HepG2 (cell line): Measurements from ENCODE around the gene ARL11. TPM values are rescaled to one million over a fixed set of nuclear protein-coding genes. Genes with fewer than 3 reads are reported as not detected.

ENCODE experiments used
- ATAC-seq: fragments of 200-7000 bp; cut with Tn5 transposase; 3 replicates; pipeline ENCODE4 v1.9.1; 2020; ENCODE audit warnings: mild to moderate bottlenecking, moderate library complexity
- BruUV-seq: library from RNA; stranded (reverse); fragments of 400-500 nt; replicated peaks from 2 replicates; lab custom pipeline; 2021; lab: Mats Ljungman, UMichigan
- CTCF ChIA-PET: fragments of 300-600 bp; formaldehyde crosslinking; extraction: SDS; loops from one replicate; lab custom pipeline; 2021; ENCODE audit warnings: low total read pairs, inconsistent platforms, low intra/inter-chr PET ratio; lab: Yijun Ruan, JAX
- POLR2A ChIA-PET: fragments of 350-600 bp; sonication (Branson Sonifier 250); formaldehyde crosslinking; loops from one replicate; lab custom pipeline; 2020; ENCODE audit warnings: antibody characterized with exemption, inconsistent platforms; lab: Yijun Ruan, JAX
- DNase-seq: peaks from one replicate; pipeline ENCODE4 v3.0.0-alpha.2; 2015; ENCODE audit warnings: low spot score
- FAIRE-seq: peaks from 3 replicates; lab custom pipeline; 2011; peaks lifted over from hg19 to GRCh38; lab: Jason Lieb, UNC
- H2AFZ ChIP-seq: one replicate; pipeline ENCODE4 v1.6.1; 2011; ENCODE audit warnings: low read length, inconsistent platforms
- H3K27ac ChIP-seq: fragments of 300-600 bp; 3 replicates; pipeline ENCODE4 v1.8.0; 2011; ENCODE audit warnings: mixed run types, mild to moderate bottlenecking, mixed read lengths, low read length, inconsistent platforms; ENCODE audit not compliant: insufficient read depth; ENCODE audit errors: extremely low read length
- H3K27me3 ChIP-seq, 2 experiments: fragments of 200-600 bp in 1 of 2; 2 replicates in 1 of 2; 3 replicates in 1 of 2; pipeline versions ENCODE4 v1.6.0 to v1.8.0; 2011; ENCODE audit warnings: low read length in 2 of 2, mild to moderate bottlenecking in 2 of 2, moderate library complexity in 2 of 2, inconsistent platforms in 1 of 2; ENCODE audit not compliant: insufficient read depth in 2 of 2, control insufficient read depth in 1 of 2
- H3K36me3 ChIP-seq, 2 experiments: fragments of 200-600 bp in 1 of 2; replicated peaks in 1 of 2; 2 replicates in 1 of 2; 3 replicates in 1 of 2; pipeline versions ENCODE4 v1.5.1 to v1.8.0; 2011; ENCODE audit warnings: low read length in 2 of 2, inconsistent platforms in 1 of 2; ENCODE audit not compliant: insufficient read depth in 2 of 2, control insufficient read depth in 1 of 2
- H3K4me1 ChIP-seq: 2 replicates; pipeline ENCODE4 v1.5.1; 2012; ENCODE audit warnings: low read length, inconsistent platforms; ENCODE audit not compliant: insufficient read depth
- H3K4me2 ChIP-seq: 2 replicates; pipeline ENCODE4 v1.6.0; 2011; ENCODE audit warnings: low read depth, low read length, inconsistent platforms
- H3K4me3 ChIP-seq, 3 experiments: fragments of 200-600 bp in 1 of 3; sonication (generic), shearing (Covaris generic) in 1 of 3; replicated peaks in 1 of 3; 2 replicates each; pipeline ENCODE4 v1.5.1; 2011 to 2016; ENCODE audit warnings: low read length in 3 of 3, inconsistent platforms in 2 of 3, low read depth in 2 of 3, mild to moderate bottlenecking in 2 of 3, control low read depth in 1 of 3, mixed read lengths in 1 of 3; ENCODE audit not compliant: insufficient read depth in 1 of 3
- H3K79me2 ChIP-seq: one replicate; pipeline ENCODE4 v1.6.1; 2011; ENCODE audit warnings: low read length, inconsistent platforms; ENCODE audit not compliant: insufficient read depth
- H3K9ac ChIP-seq: 2 replicates; pipeline ENCODE4 v1.6.0; 2011; ENCODE audit warnings: mild to moderate bottlenecking, low read depth, low read length, inconsistent platforms; ENCODE audit not compliant: insufficient read depth
- H3K9me3 ChIP-seq: 2 replicates; pipeline ENCODE4 v1.5.1; 2012; ENCODE audit warnings: mild to moderate bottlenecking, low read length
- H4K20me1 ChIP-seq: 2 replicates; pipeline ENCODE4 v1.6.0; 2011; ENCODE audit warnings: inconsistent platforms, mild to moderate bottlenecking, low read length, moderate library complexity; ENCODE audit not compliant: insufficient read depth
- BCL6 ChIP-seq: IDR thresholded peaks from 2 replicates; pipeline ENCODE4 v1.6.1; 2016; ENCODE audit warnings: missing genetic modification reagents, missing compliant biosample characterization
- FOSL2 ChIP-seq: sonication (generic); formaldehyde crosslinking; IDR thresholded peaks from 2 replicates; pipeline ENCODE4 v1.4.0; 2020; ENCODE audit warnings: missing genetic modification reagents
- GATAD2A ChIP-seq: IDR thresholded peaks from 2 replicates; pipeline ENCODE4 v1.6.1; 2016
- RAD21 ChIP-seq: fragments of 450-650 bp; formaldehyde crosslinking; IDR thresholded peaks from 2 replicates; pipeline ENCODE4 v1.5.0; 2020; ENCODE audit warnings: mild to moderate bottlenecking
- SMC3 ChIP-seq: IDR thresholded peaks from 2 replicates; pipeline ENCODE4 v1.6.1; 2011; ENCODE audit warnings: low read length, improper control_type of control experiment
- STAG1 ChIP-seq: sonication (generic); formaldehyde crosslinking; IDR thresholded peaks from 2 replicates; pipeline ENCODE4 v1.4.0; 2020; ENCODE audit warnings: missing genetic modification reagents
- TEAD3 ChIP-seq: optimal IDR thresholded peaks from 2 replicates; pipeline ENCODE3; 2016; ENCODE audit warnings: borderline replicate concordance
- ZBTB42 ChIP-seq: sonication (generic); formaldehyde crosslinking; IDR thresholded peaks from 2 replicates; pipeline ENCODE4 v1.5.0; 2020; ENCODE audit warnings: mild to moderate bottlenecking, missing genetic modification reagents
- ZFX ChIP-seq: sonication (generic); formaldehyde crosslinking; IDR thresholded peaks from 2 replicates; pipeline ENCODE4 v1.4.0; 2020; ENCODE audit warnings: mild to moderate bottlenecking, low read depth, missing genetic modification reagents, moderate library complexity
- WGBS: methylation state at CpG from one replicate; pipeline ENCODE4 v1.1.6; 2017; ENCODE audit warnings: low lambda C conversion rate; 5-methylcytosine and 5-hydroxymethylcytosine counted together
- in situ Hi-C: cut with HindIII; loops from 2 replicates; pipeline ENCODE4 v1.10.0; 2017; ENCODE audit warnings: low pct_unique_long_range_greater_than_20kb; ENCODE audit not compliant: extremely low pct_ligation_motif_present
- intact Hi-C: fragments of 100-400 bp; cut with micrococcal nuclease; formaldehyde crosslinking; loops from one replicate; pipeline ENCODE4 v1.10.0; 2022; ENCODE audit not compliant: unreplicated experiment
- polyA plus RNA-seq, 8 experiments: library from polyadenylated mRNA; depleted of rRNA in 3 of 8; stranded (reverse) in 7 of 8; unstranded in 1 of 8; fragments of >200 nt; fragmentation: Illumina TruSeq in 4 of 8; extraction: Trizol in 4 of 8; gene quantifications; 2 replicates each; pipeline versions ENCODE4 v1.2.1 to v1.2.3, GENCODE V29; 2011 to 2016; ENCODE audit warnings: low read depth in 4 of 8, missing spikeins in 1 of 8, mixed read lengths in 1 of 8; ENCODE audit not compliant: insufficient read depth in 1 of 8
- total RNA-seq, 5 experiments: library from RNA; depleted of rRNA; stranded (reverse); fragments of >200 nt; fragmentation: Illumina TruSeq; extraction: Trizol; gene quantifications; 2 replicates each; pipeline ENCODE4 v1.2.3, GENCODE V29; 2016; ENCODE audit warnings: low read depth in 1 of 5
- TF ChIP-seq, protein P1 (sequence below): sonication (generic); formaldehyde crosslinking; IDR thresholded peaks from 2 replicates; pipeline ENCODE4 v1.5.0; 2020; ENCODE audit warnings: mild to moderate bottlenecking, missing genetic modification reagents, moderate library complexity
- TF ChIP-seq, protein P2 (sequence below): sonication (generic); formaldehyde crosslinking; IDR thresholded peaks from 2 replicates; pipeline ENCODE4 v1.4.0; 2020; ENCODE audit warnings: missing genetic modification reagents, borderline replicate concordance
- TF ChIP-seq, protein P3 (sequence below): sonication (generic); formaldehyde crosslinking; IDR thresholded peaks from 2 replicates; pipeline ENCODE4 v1.5.1; 2020; ENCODE audit warnings: mild to moderate bottlenecking, missing genetic modification reagents, borderline replicate concordance
- TF ChIP-seq, protein P4 (sequence below): sonication (generic); formaldehyde crosslinking; IDR thresholded peaks from 2 replicates; pipeline ENCODE4 v1.8.0; 2022; ENCODE audit warnings: mild to moderate bottlenecking, missing genetic modification reagents, borderline replicate concordance

ARL11 gene
- total and polyA plus RNA-seq, 2 of the 13 experiments (the other 11 are each of a cell fraction or from before 2014, with no cell fraction given): 0.04 to 0.22 TPM

DNA sequence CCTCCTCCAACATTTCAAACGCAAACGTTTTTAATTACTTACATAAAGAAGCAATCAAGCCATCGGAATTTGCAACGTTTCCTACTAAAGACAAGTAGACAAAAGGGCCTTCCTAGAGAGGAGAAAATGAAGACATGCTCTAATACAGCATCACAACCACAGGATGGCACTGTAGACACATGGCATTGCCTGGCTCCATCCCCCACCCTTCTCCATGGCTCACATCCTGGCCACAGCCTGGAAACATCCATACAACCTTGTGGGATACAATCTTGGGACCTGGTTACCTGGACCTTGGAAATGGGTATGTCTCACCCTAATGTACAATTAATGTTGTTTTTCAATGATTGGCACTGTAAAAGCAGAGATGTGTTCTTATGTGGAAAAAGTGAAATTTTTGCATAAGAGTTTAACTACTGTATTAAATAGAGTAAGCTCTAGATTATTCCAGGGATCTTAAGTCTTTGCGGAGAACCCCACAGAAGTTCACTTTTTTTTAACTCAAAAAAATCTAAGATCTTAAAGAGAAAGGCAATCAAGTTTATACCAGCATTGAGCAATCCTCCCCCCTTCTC lies 41.5 kb downstream of the ARL11 start:
- peak; percentile 43 for FAIRE-seq
- intact Hi-C loops: loop anchor here (1.0 to 2.0 kb wide), 3 partner anchors 123 to 178 kb away; partner anchors contain the start of gene KPNA3
- TF ChIP-seq SMC3: peak; percentile 90
- TF ChIP-seq ZFX: 0 out of 2 replicates have a peak, but pooled peaks have one; percentile 15
- peak; percentile 84 for TF ChIP-seq RAD21
- 0 out of 2 replicates have a peak, but pooled peaks have one; percentile 26 for TF ChIP-seq FOSL2 (CRISPR knock-in tag)
- TF ChIP-seq, protein P1, sequence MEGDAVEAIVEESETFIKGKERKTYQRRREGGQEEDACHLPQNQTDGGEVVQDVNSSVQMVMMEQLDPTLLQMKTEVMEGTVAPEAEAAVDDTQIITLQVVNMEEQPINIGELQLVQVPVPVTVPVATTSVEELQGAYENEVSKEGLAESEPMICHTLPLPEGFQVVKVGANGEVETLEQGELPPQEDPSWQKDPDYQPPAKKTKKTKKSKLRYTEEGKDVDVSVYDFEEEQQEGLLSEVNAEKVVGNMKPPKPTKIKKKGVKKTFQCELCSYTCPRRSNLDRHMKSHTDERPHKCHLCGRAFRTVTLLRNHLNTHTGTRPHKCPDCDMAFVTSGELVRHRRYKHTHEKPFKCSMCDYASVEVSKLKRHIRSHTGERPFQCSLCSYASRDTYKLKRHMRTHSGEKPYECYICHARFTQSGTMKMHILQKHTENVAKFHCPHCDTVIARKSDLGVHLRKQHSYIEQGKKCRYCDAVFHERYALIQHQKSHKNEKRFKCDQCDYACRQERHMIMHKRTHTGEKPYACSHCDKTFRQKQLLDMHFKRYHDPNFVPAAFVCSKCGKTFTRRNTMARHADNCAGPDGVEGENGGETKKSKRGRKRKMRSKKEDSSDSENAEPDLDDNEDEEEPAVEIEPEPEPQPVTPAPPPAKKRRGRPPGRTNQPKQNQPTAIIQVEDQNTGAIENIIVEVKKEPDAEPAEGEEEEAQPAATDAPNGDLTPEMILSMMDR (CRISPR knock-in tag): peak; percentile 81
- TF ChIP-seq, protein P2, sequence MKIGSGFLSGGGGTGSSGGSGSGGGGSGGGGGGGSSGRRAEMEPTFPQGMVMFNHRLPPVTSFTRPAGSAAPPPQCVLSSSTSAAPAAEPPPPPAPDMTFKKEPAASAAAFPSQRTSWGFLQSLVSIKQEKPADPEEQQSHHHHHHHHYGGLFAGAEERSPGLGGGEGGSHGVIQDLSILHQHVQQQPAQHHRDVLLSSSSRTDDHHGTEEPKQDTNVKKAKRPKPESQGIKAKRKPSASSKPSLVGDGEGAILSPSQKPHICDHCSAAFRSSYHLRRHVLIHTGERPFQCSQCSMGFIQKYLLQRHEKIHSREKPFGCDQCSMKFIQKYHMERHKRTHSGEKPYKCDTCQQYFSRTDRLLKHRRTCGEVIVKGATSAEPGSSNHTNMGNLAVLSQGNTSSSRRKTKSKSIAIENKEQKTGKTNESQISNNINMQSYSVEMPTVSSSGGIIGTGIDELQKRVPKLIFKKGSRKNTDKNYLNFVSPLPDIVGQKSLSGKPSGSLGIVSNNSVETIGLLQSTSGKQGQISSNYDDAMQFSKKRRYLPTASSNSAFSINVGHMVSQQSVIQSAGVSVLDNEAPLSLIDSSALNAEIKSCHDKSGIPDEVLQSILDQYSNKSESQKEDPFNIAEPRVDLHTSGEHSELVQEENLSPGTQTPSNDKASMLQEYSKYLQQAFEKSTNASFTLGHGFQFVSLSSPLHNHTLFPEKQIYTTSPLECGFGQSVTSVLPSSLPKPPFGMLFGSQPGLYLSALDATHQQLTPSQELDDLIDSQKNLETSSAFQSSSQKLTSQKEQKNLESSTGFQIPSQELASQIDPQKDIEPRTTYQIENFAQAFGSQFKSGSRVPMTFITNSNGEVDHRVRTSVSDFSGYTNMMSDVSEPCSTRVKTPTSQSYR (CRISPR knock-in tag): peak; percentile 85
- TF ChIP-seq GATAD2A (CRISPR knock-in tag): 0 out of 2 replicates have a peak, but pooled peaks have one; percentile 19
- TF ChIP-seq, protein P3, sequence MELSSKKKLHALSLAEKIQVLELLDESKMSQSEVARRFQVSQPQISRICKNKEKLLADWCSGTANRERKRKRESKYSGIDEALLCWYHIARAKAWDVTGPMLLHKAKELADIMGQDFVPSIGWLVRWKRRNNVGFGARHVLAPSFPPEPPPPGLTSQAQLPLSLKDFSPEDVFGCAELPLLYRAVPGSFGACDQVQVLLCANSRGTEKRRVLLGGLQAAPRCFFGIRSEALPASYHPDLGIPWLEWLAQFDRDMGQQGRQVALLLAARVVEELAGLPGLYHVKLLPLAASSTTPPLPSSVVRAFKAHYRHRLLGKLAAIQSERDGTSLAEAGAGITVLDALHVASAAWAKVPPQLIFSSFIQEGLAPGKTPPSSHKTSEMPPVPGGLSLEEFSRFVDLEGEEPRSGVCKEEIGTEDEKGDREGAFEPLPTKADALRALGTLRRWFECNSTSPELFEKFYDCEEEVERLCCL: no peak
- TF ChIP-seq, protein P4, sequence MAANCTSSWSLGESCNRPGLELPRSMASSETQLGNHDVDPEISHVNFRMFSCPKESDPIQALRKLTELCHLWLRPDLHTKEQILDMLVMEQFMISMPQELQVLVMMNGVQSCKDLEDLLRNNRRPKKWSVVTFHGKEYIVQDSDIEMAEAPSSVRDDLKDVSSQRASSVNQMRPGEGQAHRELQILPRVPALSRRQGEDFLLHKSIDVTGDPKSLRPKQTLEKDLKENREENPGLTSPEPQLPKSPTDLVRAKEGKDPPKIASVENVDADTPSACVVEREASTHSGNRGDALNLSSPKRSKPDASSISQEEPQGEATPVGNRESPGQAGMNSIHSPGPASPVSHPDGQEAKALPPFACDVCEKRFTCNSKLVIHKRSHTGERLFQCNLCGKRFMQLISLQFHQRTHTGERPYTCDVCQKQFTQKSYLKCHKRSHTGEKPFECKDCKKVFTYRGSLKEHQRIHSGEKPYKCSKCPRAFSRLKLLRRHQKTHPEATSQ (CRISPR knock-in tag): no peak
- TF ChIP-seq STAG1 (CRISPR knock-in tag): peak; percentile 95
- TF ChIP-seq ZBTB42 (CRISPR knock-in tag): no peak
- TF ChIP-seq BCL6 (CRISPR knock-in tag): 0 out of 2 replicates have a peak, but pooled peaks have one; percentile 27
- peak; percentile 21 for TF ChIP-seq TEAD3

More for the DNA sequence above, 41.5 kb downstream of the ARL11 start:
- ChIA-PET CTCF (interaction anchor here (2.1 kb wide), 1 partner anchor 178 kb away, joined by 21 read pairs; no protein-coding TSS in a partner anchor), POLR2A (interaction anchor here (1.7 to 2.3 kb wide), 2 partner anchors 21 to 123 kb away, joined by 7 to 8 read pairs; partner anchors contain the start of genes EBPL and KPNA3)
- H3K4me1 ChIP-seq: no peaks in the 10 kb centered on the region
- in situ Hi-C loops: loop anchor here (10.0 to 25.0 kb wide), 4 partner anchors 175 to 1392 kb away; partner anchors contain the start of gene RNASEH2B
- no peak overlapping the region for H2AFZ ChIP-seq
- H4K20me1 ChIP-seq: peaks cover 9% of the 10 kb centered on the region
- peak; percentile 60 for DNase-seq
- ATAC-seq: peak; percentile 96
- no peaks in the 10 kb centered on the region for H3K9me3 ChIP-seq
- no peak overlapping the region for H3K27ac ChIP-seq
- H3K79me2 ChIP-seq: peaks cover 11% of the 10 kb centered on the region
- WGBS: 83% methylated on average over 5 of the region's 5 CpGs
- no peak overlapping the region for H3K4me2 ChIP-seq
- H3K9ac ChIP-seq: no peak overlapping the region
- no TSS peak for BruUV-seq
- no peaks in the 10 kb centered on the region for H3K27me3 ChIP-seq
- H3K4me3 ChIP-seq: no peak overlapping the region
- H3K36me3 ChIP-seq: peaks cover 9 to 36% of the 10 kb centered on the region in 2 experiments
